ENCODE results near the gene FBLN7.

DNA sequence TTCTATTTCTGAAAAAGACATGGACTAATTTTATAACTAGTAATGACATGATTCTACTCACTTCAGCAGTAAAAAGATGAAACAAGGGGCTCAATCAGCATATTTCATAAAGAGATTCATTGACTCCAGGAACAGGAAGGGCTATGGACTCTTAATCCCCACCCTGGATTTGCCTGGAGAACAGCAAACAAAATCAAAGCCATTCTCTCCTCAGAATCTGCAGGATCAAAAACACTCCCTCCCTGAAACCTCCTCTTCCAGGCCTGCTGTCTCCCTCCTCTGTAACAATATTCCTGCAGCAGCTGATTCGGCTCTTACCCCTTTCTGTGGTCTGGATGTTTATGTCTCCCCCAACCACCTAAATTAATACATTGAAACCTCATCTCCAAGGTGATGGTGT, 59.7 kb downstream of the FBLN7 start:
- TF ChIP-seq CTCF (IDR thresholded peaks at IDR 0.05) (no peak), POLR2A (IDR thresholded peaks at IDR 0.05) (no peak)

Measured in testis (tissue), 2 donors.